ENCODE results near the gene LAG3.

LAG3 gene

DNA sequence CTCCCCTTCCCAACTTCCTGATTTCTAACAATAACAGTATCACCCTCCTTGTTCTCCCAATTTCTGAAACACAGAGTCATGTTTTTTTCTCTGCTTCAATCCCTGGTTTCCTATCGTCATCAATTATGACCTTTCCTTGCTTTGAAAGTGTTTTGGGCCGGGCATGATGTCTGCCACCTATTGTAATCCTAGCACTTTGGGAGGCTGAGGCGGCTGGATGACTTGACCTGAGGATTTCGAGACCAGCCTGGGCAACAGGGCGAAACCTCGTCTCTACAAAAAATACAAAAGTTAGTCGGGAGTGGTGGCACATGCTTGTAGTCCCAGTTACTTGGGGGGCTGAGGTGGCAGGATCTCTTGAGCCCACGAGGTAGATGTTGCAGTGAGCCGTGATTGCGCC is 36.7 kb downstream of the LAG3 start:
- no peak overlapping the region for H3K4me3 ChIP-seq (ENCODE audit: low read length)
- H3K9ac ChIP-seq (ENCODE audit: low read length), result no peak overlapping the region
- H3K36me3 ChIP-seq (ENCODE audit: control insufficient read depth, low read depth, low read length), result no peaks in the 10 kb centered on the region
- peaks cover 9% of the 10 kb centered on the region for H3K4me1 ChIP-seq (ENCODE audit: control insufficient read depth, low read depth, low read length)
- no peaks in the 10 kb centered on the region for H3K27me3 ChIP-seq (ENCODE audit: control insufficient read depth, insufficient read depth, low read length)
- H3K9me3 ChIP-seq (ENCODE audit: control insufficient read depth, low read depth, low read length), result no peaks in the 10 kb centered on the region
- no peak overlapping the region for H3K27ac ChIP-seq (ENCODE audit: low read length)

- Histone ChIP-seq H3K9ac (ENCODE audit: low read length) (no peak overlapping the region), H3K9me3 (ENCODE audit: control insufficient read depth, low read depth, low read length) (no peaks in the 10 kb centered on the region), H3K36me3 (ENCODE audit: control insufficient read depth, low read depth, low read length) (no peaks in the 10 kb centered on the region), H3K4me1 (ENCODE audit: control insufficient read depth, low read depth, low read length) (peaks cover 9% of the 10 kb centered on the region), H3K27me3 (ENCODE audit: control insufficient read depth, insufficient read depth, low read length) (no peaks in the 10 kb centered on the region), H3K27ac (ENCODE audit: low read length) (no peak overlapping the region), H3K4me3 (ENCODE audit: low read length) (no peak overlapping the region)
These were observed 38.4 kb downstream of the LAG3 start for GRCh38 chr12:6810758-6811157.

GRCh38 chr12:6813363-6813762 is 41.0 kb downstream of the LAG3 start:
- Histone ChIP-seq H3K9me3 (ENCODE audit: control insufficient read depth, low read depth, low read length) (no peaks in the 10 kb centered on the region), H3K4me3 (ENCODE audit: low read length) (no peak overlapping the region), H3K9ac (ENCODE audit: low read length) (no peak overlapping the region), H3K27ac (ENCODE audit: low read length) (no peak overlapping the region), H3K36me3 (ENCODE audit: control insufficient read depth, low read depth, low read length) (no peaks in the 10 kb centered on the region), H3K4me1 (ENCODE audit: control insufficient read depth, low read depth, low read length) (peaks cover 16% of the 10 kb centered on the region), H3K27me3 (ENCODE audit: control insufficient read depth, insufficient read depth, low read length) (no peaks in the 10 kb centered on the region)

GRCh38 chr12:6816598-6816997 is 44.3 kb downstream of the LAG3 start:
- H3K9me3 ChIP-seq (ENCODE audit: control insufficient read depth, low read depth, low read length), result no peaks in the 10 kb centered on the region
- no peak overlapping the region for H3K9ac ChIP-seq (ENCODE audit: low read length)

DNA sequence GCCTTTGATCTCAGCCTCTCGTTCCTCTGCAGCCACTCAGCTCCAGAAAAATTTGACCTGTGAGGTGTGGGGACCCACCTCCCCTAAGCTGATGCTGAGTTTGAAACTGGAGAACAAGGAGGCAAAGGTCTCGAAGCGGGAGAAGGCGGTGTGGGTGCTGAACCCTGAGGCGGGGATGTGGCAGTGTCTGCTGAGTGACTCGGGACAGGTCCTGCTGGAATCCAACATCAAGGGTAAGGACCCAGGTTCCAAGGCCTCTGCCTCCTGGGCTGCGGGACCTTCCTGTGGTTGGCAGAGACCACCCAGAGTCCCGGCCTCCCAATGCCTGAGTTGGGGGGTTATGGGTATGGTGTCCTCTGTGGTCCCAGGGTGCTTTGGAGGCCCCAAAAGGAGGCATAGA is 44.8 kb downstream of the LAG3 start:
- Histone ChIP-seq H3K4me1 (ENCODE audit: control insufficient read depth, low read depth, low read length) (peaks cover 23% of the 10 kb centered on the region), H3K4me3 (ENCODE audit: low read length) (no peak overlapping the region), H3K36me3 (ENCODE audit: control insufficient read depth, low read depth, low read length) (no peaks in the 10 kb centered on the region), H3K9me3 (ENCODE audit: control insufficient read depth, low read depth, low read length) (no peaks in the 10 kb centered on the region), H3K27me3 (ENCODE audit: control insufficient read depth, insufficient read depth, low read length) (no peaks in the 10 kb centered on the region), H3K27ac (ENCODE audit: low read length) (no peak overlapping the region), H3K9ac (ENCODE audit: low read length) (no peak overlapping the region)

More at GRCh38 chr12:6816598-6816997, 44.3 kb downstream of the LAG3 start:
- peaks cover 22% of the 10 kb centered on the region for H3K4me1 ChIP-seq (ENCODE audit: control insufficient read depth, low read depth, low read length)
- H3K4me3 ChIP-seq (ENCODE audit: low read length), result no peak overlapping the region
- H3K36me3 ChIP-seq (ENCODE audit: control insufficient read depth, low read depth, low read length), result no peaks in the 10 kb centered on the region
- H3K27ac ChIP-seq (ENCODE audit: low read length), result no peak overlapping the region
- H3K27me3 ChIP-seq (ENCODE audit: control insufficient read depth, insufficient read depth, low read length), result no peaks in the 10 kb centered on the region

DNA sequence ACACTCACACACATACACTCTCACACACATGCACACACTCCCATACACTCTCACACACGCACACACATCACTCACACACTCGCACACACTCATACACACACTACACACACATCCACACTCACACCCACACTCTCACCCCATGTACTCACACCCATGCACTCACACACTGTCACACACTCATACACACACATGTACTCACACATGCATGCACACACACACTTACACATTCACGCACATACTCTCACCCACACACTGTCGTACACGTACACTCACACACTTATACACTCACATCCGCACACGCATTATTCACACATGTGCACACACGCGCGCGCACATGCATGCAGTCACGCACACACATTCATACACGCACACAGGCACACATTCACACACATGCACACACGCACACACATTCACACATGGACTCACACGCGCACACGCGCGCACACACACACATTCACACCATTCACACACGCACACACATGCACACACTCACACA is 45.4 kb downstream of the LAG3 start:
- no peak overlapping the region for H3K4me3 ChIP-seq (ENCODE audit: low read length)
- no peaks in the 10 kb centered on the region for H3K9me3 ChIP-seq (ENCODE audit: control insufficient read depth, low read depth, low read length)
- no peaks in the 10 kb centered on the region for H3K36me3 ChIP-seq (ENCODE audit: control insufficient read depth, low read depth, low read length)
- H3K27me3 ChIP-seq (ENCODE audit: control insufficient read depth, insufficient read depth, low read length), result no peaks in the 10 kb centered on the region
- no peak overlapping the region for H3K9ac ChIP-seq (ENCODE audit: low read length)
- peaks cover 26% of the 10 kb centered on the region for H3K4me1 ChIP-seq (ENCODE audit: control insufficient read depth, low read depth, low read length)
- no peak overlapping the region for H3K27ac ChIP-seq (ENCODE audit: low read length)

GRCh38 chr12:6818222-6818621 is 45.9 kb downstream of the LAG3 start:
- H3K36me3 ChIP-seq (ENCODE audit: control insufficient read depth, low read depth, low read length), result no peaks in the 10 kb centered on the region
- peak overlapping the region; percentile 28 for H3K4me3 ChIP-seq (ENCODE audit: low read length)
- peaks cover 26% of the 10 kb centered on the region for H3K4me1 ChIP-seq (ENCODE audit: control insufficient read depth, low read depth, low read length)
- H3K27me3 ChIP-seq (ENCODE audit: control insufficient read depth, insufficient read depth, low read length), result no peaks in the 10 kb centered on the region
- no peaks in the 10 kb centered on the region for H3K9me3 ChIP-seq (ENCODE audit: control insufficient read depth, low read depth, low read length)
- no peak overlapping the region for H3K9ac ChIP-seq (ENCODE audit: low read length)
- H3K27ac ChIP-seq (ENCODE audit: low read length), result no peak overlapping the region

DNA sequence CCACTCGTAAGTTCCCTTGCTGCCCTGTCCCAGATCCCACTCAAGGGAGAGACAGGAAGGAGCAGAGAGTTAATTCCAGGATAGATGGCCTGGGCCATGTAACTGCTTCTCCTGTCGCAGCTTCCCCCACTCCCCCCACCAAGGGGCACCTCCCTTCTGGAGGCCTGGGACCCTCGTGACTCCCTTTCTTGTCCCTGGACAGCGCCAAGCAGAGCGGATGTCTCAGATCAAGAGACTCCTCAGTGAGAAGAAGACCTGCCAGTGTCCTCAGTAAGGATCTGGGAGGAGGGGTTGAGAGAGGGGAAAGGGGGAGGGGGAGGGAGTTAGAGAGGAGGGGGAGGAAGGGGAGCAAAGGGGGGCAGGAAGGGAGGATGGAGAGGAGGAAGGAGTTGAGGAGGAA is 46.3 kb downstream of the LAG3 start:
- no peak overlapping the region for H3K27ac ChIP-seq (ENCODE audit: low read length)
- H3K27me3 ChIP-seq (ENCODE audit: control insufficient read depth, insufficient read depth, low read length), result no peaks in the 10 kb centered on the region
- H3K36me3 ChIP-seq (ENCODE audit: control insufficient read depth, low read depth, low read length), result no peaks in the 10 kb centered on the region
- H3K9ac ChIP-seq (ENCODE audit: low read length), result no peak overlapping the region
- H3K4me3 ChIP-seq (ENCODE audit: low read length), result peak overlapping the region; percentile 28
- H3K9me3 ChIP-seq (ENCODE audit: control insufficient read depth, low read depth, low read length), result no peaks in the 10 kb centered on the region
- peaks cover 26% of the 10 kb centered on the region for H3K4me1 ChIP-seq (ENCODE audit: control insufficient read depth, low read depth, low read length)

DNA sequence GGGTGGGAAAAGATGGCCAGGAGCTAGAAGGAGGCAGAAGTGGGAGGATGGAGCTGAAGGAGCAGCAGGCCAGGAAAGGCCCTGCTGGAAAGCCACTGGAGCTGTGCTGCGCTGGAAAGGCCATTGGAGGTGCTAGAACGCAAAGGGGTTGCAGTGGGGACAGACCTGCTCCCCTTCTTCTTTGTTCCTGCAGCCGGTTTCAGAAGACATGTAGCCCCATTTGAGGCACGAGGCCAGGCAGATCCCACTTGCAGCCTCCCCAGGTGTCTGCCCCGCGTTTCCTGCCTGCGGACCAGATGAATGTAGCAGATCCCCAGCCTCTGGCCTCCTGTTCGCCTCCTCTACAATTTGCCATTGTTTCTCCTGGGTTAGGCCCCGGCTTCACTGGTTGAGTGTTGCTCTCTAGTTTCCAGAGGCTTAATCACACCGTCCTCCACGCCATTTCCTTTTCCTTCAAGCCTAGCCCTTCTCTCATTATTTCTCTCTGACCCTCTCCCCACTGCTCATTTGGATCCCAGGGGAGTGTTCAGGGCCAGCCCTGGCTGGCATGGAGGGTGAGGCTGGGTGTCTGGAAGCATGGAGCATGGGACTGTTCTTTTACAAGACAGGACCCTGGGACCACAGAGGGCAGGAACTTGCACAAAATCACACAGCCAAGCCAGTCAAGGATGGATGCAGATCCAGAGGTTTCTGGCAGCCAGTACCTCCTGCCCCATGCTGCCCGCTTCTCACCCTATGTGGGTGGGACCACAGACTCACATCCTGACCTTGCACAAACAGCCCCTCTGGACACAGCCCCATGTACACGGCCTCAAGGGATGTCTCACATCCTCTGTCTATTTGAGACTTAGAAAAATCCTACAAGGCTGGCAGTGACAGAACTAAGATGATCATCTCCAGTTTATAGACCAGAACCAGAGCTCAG is 47.0 kb downstream of the LAG3 start:
- Histone ChIP-seq H3K4me3 (ENCODE audit: low read length) (no peak overlapping the region), H3K27me3 (ENCODE audit: control insufficient read depth, insufficient read depth, low read length) (peaks cover under 1% of the 10 kb centered on the region), H3K4me1 (ENCODE audit: control insufficient read depth, low read depth, low read length) (peaks cover 26% of the 10 kb centered on the region), H3K36me3 (ENCODE audit: control insufficient read depth, low read depth, low read length) (no peaks in the 10 kb centered on the region), H3K27ac (ENCODE audit: low read length) (no peak overlapping the region), H3K9ac (ENCODE audit: low read length) (no peak overlapping the region), H3K9me3 (ENCODE audit: control insufficient read depth, low read depth, low read length) (no peaks in the 10 kb centered on the region)

DNA sequence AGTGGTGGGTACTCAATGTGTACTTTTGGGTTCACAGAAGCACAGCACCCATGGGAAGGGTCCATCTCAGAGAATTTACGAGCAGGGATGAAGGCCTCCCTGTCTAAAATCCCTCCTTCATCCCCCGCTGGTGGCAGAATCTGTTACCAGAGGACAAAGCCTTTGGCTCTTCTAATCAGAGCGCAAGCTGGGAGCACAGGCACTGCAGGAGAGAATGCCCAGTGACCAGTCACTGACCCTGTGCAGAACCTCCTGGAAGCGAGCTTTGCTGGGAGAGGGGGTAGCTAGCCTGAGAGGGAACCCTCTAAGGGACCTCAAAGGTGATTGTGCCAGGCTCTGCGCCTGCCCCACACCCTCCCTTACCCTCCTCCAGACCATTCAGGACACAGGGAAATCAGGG is 47.8 kb downstream of the LAG3 start:
- Histone ChIP-seq H3K9ac (ENCODE audit: low read length) (no peak overlapping the region), H3K27ac (ENCODE audit: low read length) (no peak overlapping the region), H3K36me3 (ENCODE audit: control insufficient read depth, low read depth, low read length) (no peaks in the 10 kb centered on the region), H3K9me3 (ENCODE audit: control insufficient read depth, low read depth, low read length) (no peaks in the 10 kb centered on the region), H3K4me3 (ENCODE audit: low read length) (no peak overlapping the region), H3K4me1 (ENCODE audit: control insufficient read depth, low read depth, low read length) (peaks cover 26% of the 10 kb centered on the region), H3K27me3 (ENCODE audit: control insufficient read depth, insufficient read depth, low read length) (peaks cover 9% of the 10 kb centered on the region)

GRCh38 chr12:6821591-6822425 is 49.5 kb downstream of the LAG3 start, which contains the start of gene GPR162:
Gene GPR162, plus strand, starts transcription at chr12:6821821. Its CDS starts 2,078 bp downstream, at chr12:6823899.
- Histone ChIP-seq H3K9me3 (ENCODE audit: control insufficient read depth, low read depth, low read length) (no peaks in the 10 kb centered on the region), H3K27ac (ENCODE audit: low read length) (no peak within 1 kb of the TSS), H3K4me1 (ENCODE audit: control insufficient read depth, low read depth, low read length) (peaks cover 26% of the 10 kb centered on the region), H3K9ac (ENCODE audit: low read length) (peak within 1 kb of the TSS; percentile 35), H3K27me3 (ENCODE audit: control insufficient read depth, insufficient read depth, low read length) (peaks cover 12% of the 10 kb centered on the region), H3K36me3 (ENCODE audit: control insufficient read depth, low read depth, low read length) (no peaks in the 10 kb centered on the region), H3K4me3 (ENCODE audit: low read length) (peak within 1 kb of the TSS; percentile 52)

Measured in iPS-18a (cell line).